UCSD-AML1 (cell line): Measurements from ENCODE around the gene IQSEC1.

Experiments used
- DNase-seq: peaks from one replicate; lab custom pipeline; 2025; ENCODE audit not compliant: unreplicated experiment; lab: John Stamatoyannopoulos, UW

Gene IQSEC1

DNA sequence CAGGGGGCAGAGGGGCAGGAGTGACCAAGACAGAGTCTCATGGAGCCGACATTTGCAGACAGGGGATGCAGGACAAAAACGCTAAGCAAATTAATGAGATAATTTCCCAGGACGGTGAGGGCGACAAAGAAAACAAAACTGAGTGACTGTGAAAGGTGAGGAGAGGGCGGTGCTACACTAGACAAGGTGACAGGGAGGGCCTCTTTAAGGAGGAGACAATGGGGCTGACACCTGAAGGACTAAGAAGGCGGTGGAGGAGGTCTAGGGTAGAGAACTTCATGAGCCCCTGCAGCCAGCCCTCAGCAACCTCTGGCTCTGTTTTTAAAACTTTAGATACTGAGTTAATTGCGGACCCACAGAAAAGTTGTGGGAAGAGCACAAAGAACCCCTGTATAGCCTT is 41.6 kb downstream of the IQSEC1 start:
- DNase-seq: no peak

DNA sequence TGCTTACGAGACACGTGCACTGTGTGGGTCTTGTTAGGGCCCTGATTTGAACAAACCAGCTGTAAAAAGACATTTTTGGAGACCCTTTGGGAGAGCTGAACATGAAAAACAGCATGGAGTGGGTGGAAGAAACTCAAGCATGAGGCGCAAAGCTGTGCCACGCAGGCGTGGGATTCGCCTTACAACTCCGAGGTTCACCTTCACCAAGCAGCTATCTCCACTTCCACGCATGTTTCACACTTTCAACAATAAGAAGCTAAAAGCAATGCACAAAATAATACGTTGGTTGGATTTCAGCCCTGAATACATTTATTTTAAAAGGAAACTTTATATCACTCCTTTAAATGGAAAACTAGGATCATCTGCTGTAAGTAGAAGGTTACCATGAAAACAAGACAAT is 42.5 kb downstream of the IQSEC1 start:
- DNase-seq: no peak

DNA sequence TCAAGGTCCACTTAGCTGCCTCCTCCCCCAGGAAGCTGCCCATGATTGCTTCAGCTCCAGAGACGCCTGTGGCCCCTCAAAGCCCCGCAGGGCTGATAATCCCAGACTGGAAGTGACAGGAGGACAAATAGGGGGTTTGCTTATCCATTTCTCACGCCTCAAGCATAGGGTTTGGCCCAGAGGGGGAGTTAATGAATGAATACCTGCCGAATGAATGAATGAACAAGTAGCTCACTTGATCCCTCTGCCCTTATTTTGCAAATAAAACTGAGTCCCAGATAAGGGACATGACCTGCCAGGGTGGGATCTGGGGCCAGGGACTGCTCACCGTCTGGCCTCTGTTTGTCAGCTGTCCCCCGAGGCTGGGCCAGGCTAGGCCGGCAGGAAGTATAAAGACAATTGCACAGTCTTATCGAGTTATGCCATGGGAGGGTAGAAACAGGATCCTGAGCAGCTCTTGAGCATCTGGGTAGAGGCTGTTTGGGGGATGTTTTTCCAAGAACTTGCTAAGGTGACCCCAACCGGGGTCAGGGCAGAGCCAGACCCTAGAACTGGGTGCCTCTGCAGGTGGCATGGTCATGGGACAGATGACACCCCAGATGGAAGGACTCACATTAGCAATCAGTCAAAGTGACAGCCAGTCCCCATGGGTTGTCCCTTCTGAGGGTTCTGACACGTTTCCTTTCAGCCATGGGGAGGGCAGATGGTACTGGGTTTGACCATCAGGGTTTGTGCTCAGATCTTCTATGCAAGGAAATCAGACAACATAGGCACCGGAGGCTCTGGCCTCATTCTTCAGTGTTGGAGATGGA is 45.0 kb downstream of the IQSEC1 start:
- DNase-seq: no peak

DNA sequence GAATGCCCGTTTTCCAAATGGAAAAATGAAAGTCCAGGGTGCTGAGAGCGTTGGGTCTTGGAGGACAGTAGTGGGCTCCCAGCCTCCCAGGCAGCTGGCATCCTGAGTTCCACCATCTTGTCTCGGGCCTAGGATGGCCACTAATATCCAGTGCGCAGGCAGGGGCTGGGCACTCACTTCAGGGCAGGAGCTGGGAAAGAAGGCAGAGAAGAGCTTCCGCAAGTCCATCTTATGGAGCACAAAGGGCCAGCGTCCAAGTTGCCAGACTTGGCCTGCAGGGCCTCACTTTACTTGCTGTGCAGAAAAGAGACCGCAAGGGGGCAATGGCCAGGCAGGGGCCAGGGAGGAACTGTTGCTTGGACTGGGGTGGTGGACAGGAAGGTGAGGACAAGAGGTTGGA is 46.1 kb downstream of the IQSEC1 start:
- DNase-seq: no peak

DNA sequence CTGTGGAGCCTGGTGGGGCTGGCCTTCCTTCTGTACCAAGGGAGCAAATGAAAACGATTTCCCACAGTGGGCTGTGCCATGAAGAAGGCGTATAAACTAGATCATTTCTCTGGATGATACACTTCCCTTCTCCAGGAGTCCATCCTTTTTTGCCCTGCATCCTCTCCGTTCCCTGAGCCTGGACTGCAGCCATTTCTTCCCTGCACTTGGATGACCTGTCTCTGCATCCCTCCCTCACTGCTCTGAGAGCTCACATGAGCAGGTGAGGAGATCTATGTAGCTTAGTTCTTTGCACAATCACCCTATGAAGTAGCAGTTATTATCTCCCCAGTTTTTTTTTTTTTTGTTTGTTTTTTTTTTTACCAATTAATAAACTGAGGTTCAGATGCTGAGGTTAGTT is 46.7 kb downstream of the IQSEC1 start:
- no peak for DNase-seq

DNA sequence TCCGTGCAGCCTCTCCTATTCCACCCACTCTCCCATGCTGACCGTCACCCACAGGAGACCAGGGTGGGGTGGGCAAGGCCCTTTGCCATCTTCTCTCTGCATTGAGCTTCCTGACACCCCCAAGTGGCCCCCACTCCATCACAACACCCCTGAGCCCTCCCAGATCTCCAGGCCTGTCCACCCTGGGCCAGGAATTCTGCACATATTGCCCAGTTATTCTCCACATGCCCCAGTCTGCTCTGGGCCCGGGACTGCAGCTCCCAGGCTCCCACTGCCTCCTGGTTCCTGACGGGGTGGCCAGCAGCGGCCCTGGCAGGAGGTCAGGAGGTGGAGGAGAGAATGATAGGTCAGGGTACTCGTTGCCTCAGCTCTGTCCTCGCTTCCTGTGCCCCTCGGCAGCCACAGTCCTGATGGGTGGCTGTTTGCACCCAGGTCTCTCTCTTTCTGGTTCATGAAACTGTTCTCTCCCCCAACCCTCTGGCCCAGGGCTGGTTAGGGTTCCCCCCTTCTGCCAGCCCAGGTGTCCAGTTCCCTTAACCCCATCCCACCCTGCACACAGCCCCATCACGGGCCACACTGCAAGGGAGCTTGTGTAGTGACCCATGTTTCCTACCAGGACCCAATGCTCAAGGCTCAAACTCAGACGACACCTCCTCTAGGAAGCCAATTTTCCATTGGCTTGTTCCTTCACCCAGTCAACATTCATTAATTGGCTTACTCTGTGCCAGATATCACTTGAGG is 47.3 kb downstream of the IQSEC1 start:
- DNase-seq: no peak

DNA sequence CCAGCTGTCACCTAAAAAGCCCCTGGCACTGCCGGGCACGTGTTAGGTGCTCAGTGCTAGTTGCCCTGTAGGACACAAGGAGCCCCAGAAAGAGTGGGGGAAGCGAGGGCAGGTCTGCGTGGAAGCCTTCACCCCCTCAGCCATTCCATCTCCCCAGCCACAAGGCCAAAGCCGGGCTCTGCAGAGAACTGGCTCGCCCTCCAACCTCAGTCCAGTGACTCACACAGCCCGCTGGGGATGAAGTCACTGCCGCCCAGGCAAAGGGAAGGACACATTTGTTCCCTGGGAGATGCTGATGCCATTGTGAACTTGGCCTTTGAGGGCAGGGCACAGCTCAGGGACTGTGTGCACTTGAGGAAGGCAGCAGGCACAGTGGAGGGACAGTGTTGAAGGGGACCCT is 48.1 kb downstream of the IQSEC1 start:
- no peak for DNase-seq

DNA sequence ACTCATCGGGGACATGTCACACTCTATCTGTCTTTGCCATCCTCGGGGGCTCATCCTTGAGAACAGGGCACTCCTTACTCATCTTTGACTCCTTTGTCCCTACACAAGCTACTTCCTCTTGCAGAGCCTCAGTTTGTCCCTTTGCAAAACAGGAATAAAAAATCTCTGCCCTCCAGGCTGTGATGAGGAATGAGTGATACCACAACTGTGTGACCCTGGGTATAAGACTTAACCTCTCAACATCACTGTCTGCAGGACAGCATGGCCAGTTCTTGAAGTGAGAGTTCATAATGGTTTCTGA is 48.5 kb downstream of the IQSEC1 start:
- no peak for DNase-seq

DNA sequence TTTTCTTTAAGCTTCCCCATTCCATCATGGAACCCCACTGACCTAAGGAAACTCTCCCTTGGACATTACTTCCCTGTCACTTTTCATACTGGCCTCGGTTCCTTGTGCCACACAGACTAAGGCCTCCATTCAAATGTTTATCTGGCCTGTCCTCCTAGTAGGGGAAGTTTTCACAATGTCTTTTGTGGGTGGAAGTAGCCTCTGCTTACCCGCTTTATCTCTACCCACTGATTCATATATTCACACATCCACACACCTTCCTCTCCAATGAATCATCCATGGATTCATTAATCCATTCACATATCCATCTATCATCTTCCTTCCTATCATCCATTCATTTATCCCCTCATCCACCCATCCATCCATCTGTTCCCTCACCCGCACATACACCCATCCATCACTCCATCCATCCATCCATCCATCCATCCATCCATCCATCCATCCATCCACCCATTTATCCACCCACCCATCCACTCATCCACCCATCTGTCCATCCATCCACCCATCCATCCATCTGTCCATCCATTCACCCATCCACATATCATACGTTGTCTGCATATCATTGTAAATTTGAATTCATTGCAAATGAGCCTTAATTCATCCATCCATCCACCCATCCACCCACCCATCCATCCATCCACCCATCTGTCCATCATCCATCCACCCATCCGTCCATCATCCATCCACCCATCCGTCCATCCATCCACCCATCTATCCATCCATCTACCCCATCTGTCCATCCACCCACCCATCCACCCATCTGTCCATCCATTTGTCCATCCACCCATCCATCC is 49.1 kb downstream of the IQSEC1 start:
- no peak for DNase-seq

DNA sequence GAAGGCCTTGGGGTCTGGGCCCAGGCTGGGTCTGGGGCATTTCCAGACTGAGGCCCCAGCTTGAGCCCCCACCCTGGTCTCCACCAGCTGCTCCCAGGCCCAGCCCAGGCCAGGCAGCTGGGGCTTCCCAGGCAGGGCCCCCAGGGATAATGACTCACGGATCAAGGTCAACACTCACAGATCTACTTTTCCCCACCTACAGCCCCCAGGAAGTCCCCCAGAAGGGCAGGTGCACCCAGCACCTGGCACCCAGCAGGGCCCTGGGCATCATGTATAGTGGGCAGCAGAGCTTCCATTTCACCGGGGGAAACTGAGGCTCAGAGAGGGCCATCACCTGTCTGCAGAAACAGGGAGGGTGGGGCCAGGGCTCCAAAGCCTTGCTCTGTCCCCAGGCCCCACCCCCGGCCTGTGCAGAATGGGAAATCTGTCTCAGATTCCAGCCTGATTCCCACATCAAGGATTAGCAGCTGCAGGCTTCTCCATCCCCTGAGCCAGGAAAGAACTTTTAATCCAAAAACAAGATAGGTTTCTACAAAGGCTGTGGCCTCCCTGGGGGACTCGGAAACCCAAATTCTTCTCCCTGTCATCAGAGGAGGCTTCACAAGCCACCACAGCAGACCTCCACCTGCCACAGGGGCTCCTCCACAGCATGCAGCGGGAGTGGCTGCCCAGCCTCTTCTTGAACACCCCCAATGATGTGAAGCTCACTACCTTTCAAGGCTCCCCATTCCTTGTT is 49.8 kb downstream of the IQSEC1 start:
- no peak for DNase-seq

DNA sequence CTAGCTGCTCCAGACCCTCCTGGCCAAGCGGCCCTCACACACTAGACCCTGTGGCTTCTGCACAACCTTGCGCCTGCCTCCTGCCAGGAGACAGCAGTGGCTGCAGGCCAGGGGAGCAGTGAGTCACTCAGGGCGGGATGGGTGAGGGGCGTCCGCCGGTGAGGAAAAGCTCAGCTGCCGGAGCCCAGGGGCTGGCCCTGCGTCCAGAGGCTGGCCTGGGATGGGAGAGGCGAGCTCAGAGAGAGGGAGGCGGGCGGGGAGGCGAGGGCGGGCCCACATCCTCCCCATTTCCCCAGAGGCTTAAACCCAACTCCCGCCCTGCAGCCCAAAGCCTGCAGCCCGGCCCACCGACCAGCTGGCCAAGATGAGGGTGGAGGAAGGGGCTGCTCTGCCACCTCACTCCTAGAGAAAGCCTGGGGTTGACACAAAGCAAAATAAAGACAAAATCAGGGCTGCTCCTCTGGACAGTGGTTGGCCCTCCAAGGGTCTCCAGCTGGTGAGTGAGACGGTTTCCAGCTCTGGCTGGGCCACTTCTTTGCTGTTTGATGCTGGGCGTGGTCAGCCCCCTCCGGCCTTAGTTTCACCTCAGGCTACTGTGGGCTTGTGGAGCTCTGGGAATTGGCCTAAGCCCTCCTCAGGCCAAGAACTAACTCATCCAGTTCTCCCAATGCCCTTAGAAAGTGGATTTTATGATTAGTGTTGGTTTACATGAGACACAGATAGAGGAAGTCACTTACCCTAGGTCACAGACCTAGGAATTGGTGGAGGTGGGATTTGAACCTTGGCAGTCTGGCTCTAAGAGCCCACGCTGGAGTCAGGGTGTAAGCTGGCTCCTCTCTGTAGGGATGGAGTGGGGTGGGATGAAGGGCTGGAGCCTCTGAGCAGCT is 50.6 kb downstream of the IQSEC1 start:
- DNase-seq: no peak

DNA sequence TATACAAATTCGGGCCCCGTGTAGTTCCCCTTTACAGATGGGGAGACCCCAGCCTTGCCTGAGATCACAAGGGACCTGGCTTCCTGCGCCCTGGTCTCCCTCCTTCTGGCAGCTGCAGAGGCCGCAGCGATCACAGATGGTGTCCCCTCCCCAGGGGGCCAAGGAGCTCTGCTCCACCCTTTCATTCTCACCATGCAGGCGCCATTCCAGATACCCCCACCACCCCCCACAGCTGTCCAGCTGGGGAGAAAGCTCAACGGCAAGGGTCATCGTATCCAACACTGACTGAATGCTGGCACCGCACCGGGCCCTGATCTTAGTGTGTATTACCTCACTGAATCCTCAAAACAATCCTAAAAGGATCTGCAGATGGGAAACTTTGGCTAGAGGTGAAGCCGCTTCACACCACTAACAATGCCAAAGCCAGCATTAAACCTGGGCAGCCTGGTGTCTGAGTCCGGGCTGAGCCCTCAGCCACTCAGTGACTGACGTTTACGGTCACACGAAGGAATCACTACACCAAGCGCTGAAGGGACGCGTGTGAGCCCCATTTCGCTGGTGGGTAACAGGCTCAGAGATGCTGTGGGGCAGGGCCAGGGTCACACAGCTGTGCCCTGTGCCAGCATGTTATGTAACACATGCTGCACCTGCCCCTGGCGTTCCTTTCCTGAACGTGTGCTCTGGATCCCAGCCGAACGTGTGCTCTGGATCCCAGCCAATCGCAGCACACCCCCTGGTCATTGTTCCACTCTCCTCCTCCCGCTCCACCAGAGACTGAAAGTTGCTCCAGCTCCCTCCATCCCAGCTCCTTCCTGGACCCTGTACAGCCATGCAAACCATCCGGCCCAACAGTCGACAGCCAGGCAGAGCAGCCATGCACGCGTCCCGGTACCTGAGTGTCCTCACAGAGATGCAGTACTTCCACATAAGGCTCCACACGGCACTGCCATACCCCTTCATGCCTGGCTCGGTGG is 51.8 kb downstream of the IQSEC1 start:
- no peak for DNase-seq

DNA sequence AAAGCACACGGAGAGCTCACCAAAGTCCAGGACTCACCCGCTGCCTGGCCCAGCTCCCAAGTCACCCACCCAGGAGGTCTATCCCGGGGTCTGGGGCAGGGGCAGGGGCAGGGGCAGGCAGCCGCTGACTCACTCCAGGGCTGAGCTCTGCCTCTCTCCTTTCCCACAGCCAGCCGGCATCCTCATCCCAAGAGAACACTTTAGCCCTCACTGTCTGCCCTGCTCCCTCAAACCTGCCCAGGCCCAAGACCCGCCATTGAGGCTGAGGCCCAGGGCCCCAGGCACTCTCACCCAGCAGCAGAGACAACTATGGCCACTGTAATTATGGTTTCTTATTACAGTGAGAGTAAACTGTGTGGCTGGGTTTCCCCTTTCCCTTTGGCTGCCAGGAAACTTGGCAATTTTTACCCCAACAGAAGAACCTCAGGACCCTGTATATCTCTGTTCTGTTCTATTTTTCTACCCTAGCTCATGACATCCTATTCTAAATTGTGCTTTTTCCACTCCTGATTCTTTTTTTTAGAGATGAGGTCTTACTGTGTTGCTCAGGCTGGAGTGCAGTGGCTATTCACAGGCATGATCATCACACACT is 53.0 kb downstream of the IQSEC1 start:
- DNase-seq: no peak

DNA sequence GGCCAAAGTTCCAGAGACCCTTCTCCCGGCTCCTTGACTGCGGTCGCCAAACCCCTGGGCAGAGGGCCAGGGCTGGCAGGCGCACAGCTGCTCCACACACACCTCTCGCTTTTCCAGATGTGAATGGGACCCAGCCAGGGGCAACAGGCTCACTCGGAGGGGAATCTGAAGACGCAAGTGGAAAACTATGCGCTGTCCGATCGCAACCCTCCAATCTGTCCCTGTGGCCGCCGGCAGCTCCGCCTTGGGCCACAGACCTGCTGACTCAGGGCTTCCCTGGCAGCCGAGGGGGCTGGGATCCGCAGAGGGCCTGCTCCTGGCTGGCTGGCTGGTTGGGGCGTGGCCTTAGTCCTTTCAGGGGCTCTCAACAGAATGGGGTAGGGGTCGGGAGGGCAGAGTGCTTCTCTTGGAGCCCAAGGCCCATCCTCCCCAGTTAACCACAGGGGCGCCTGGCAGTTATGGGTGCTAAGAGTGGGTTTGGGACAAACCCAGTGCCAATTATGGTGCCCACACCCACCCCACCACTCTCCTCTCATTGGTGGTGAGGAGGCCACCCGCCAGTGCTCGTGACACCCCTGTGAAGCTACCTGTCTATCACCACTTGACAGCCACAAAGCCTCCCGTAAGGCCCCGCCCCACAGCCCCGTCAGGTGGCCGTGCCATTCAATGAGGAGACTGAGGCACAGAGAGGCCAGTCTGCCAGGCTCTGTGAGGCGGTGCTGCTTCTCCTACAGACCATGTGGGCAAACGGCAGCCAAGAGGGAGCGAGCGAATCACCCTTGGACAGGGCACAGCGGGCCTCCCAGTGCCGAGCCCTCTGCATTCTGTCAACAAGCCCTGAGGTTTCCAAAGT is 53.8 kb downstream of the IQSEC1 start:
- no peak for DNase-seq

DNA sequence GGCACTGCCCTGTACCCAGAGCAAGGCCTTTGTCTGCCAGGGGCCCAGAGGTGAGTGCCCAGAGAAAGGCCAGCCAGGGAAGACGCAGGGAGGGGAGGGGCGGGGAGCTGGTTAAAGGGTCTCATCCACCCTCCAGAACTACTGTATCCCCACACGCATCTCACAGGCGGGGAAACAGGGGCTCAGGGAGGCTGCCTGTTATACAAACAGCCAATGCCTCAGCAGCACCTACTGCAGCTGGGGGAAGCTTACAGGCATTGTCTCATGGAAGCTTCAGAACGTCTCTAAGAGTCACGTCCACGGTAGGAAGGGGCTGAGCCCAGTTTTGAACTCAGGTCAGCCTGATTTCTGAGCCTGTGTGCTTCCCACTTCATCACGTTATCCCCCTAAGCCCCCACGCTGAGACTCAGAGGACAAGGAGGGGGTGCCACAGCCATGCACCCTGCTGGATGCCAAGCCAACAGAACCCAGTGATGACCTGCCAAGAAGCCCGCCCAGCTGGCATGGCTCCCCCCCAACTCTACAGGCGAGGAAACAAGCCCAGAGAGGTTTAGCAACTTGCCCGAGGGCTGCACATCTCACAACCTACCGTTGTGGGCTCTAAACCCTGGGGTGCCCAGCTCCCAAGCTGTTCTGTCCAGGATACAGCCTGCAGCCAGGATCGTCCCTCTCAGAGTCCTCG is 54.5 kb downstream of the IQSEC1 start:
- DNase-seq: no peak

DNA sequence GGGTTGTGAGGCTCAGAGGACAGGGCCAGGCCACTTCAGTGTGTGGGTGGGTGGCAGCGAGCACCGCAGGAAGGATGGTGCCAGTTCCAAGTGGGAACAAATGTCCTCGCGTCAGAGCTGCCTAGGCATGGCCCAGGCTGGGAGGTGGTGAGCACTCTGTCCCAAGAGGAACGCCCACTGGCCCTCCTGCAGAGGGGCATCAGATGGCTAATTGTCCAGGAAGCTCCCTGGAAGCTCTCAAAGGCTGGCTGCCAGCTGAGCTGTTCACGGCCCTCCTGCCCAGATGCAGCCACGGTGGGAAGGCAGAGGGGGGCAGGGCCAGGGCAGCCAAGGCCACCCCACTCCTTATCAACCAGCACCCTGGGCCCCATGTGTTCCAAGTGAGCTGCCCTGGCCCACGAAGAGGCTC is 55.2 kb downstream of the IQSEC1 start:
- DNase-seq: no peak

DNA sequence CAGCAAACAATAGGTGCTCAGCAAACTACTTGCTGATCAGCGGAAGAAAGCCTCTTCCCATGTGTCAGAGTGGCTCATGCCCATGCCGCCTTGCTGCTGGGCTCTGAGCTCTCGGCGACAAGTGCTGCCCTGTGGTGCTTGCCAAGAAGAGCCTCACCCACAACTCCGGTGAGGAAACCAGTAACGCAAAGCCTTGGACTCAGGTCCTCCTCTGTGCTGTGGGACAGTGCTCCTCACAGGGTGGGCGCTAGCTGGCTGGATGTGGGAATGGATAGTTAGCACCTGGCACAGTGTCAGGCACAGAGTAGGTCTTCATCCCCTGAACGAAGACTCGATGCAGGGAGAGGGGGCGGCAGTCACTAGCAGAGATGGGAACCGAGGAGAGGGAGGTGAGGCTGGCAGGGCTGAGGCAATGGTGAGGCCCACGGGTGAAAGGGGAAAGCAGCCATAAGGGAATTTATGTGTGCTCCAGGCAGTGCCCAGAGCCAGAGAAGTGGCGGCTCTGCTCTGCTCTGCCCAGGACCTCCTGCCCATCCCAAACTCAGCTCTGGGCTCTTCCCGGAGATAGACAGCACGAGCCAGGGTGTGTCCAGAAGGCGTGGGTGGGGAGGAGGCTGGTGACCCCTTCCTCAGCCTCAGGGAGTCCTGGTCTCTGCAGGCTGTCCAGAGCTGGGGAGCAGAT is 55.7 kb downstream of the IQSEC1 start:
- no peak for DNase-seq
